SH-SY5Y (cell line): Measurements from ENCODE around the gene CLIC3.

ENCODE experiments used
- GATA2 ChIP-seq: IDR thresholded peaks from 2 replicates; pipeline ENCODE4 v1.6.1; 2011; ENCODE audit warnings: mild to moderate bottlenecking, low read depth, low read length
- GATA3 ChIP-seq: IDR thresholded peaks from 2 replicates; pipeline ENCODE4 v1.6.1; 2011; ENCODE audit warnings: low read depth, mild to moderate bottlenecking, low read length, moderate library complexity

GRCh38 chr9:137040568-137040967 lies 44.2 kb upstream of the CLIC3 start:
- TF ChIP-seq GATA3 (no peak), GATA2 (no peak)
